ENCODE results near the gene MEG3. TPM values are rescaled to one million over a fixed set of nuclear protein-coding genes. Genes with fewer than 3 reads are reported as not detected.

Gene MEG3
- total RNA-seq, 4 donors from 2014 or later, result 8.2 to 18.2 (median 10.0) TPM

DNA sequence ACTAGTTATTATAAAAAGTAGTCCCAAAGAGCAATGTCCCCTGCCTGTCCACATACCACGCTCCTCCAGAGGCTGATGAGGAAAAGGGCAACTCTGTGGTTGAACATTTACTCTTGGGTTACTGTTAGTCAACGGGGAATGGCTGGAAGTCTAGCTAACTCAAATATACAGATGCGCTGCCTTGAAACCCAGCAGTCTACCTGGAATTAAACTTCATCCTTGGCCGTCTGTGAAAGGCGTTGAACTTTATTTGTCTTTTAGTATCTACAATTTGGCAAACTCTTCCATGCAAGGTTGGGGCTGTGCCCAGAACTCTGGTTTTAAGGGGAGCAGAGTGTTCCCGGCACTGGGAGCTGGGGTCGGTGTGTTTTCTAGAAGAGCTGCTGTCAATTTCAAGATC, 3.9 kb upstream of the MEG3 start:
- 69 to 78% methylated on average over 7 of the region's 7 CpGs for WGBS, 2 donors
- TF ChIP-seq CTCF (IDR thresholded peaks at IDR 0.05) (no peak), POLR2A (IDR thresholded peaks at IDR 0.05) (no peak)
- intact Hi-C loops (cut with DNase I; ENCODE audit: low total_unique reads), result no loop called here
- DNase-seq (ENCODE audit: low spot score in 2 of 2), result no peak
- H3K4me3 ChIP-seq (ENCODE audit: low read depth, poor library complexity, severe bottlenecking), result no peak overlapping the region

DNA sequence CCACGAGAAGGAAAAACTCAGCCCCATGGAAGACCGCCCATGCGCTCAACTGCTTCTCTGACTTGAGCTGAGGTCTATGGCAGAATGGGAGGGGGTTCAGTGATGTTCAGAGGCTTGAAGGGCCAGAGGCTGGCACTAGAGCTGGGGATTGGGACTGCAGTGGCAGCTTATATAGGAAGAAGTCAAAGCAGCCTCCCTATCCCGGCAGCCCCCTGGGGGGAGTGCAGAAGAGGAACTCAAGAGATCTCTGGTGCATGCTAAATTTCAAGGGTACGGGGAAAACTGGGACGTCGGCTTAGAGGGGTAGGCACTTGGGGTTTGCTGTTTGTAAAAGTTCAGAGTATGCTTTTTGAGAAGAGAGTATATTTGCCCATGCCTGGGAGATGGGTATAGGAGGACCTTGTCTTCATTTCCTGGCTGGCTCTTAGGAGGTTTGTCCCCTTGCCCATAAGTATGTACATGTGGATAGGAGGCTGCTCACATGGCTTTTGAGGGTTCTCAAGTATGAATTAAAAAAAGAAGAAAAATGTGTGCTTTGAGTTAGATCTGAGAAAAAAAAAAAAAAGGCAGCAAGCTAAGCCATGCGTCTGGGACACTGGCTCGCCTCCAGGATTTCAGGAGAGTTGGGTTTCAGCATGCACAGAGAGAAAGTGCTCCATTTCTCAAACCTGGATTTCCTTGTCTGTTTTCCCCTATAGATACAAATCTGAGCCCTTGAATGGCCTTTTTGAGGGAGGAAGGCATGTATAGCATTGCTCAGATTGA, 3.2 kb upstream of the MEG3 start:
- intact Hi-C loops (cut with DNase I; ENCODE audit: low total_unique reads), result no loop called here
- no peak for DNase-seq (ENCODE audit: low spot score in 2 of 2)
- H3K4me3 ChIP-seq (ENCODE audit: low read depth, poor library complexity, severe bottlenecking), result no peak overlapping the region
- no peak for TF ChIP-seq POLR2A (IDR thresholded peaks at IDR 0.05)
- TF ChIP-seq CTCF (IDR thresholded peaks at IDR 0.05), result no peak
- WGBS, 2 donors, result 56 to 70% methylated on average over 9 of the region's 9 CpGs

DNA sequence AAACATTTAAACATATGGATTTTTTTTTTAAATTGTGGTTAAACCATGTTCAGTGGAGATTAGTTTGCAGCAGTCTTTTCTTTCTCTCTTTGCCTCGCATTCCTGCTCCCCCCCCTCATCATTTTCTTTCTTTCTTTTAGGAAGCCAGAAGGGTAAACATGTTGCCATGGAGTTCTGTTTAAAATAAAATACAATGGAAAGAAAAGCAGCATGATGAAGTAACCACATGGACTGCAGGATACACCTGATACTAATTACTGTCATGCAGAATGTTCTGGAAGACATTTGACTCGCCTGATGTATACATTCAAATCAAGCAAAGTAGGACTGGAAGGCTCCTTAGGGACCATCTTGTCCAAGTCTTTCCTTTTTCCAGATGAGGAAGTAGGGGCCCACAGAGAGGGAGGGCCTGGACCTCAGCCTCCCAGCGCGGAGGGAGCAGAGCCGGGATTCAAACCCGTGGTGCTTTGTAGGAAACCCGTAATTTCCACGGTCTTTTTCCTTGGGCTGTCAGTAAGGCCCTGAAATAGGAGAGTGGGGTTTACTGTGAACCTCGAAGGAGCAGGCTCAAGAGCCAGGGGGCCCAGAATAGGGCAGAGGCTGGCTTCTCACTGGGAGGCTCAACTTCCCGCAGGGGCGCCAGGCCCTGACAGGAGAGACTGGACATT, 2.4 kb upstream of the MEG3 start:
- 72 to 79% methylated on average over 11 of the region's 11 CpGs for WGBS, 2 donors
- no peak for TF ChIP-seq CTCF (IDR thresholded peaks at IDR 0.05)
- TF ChIP-seq POLR2A (IDR thresholded peaks at IDR 0.05), result no peak
- H3K4me3 ChIP-seq (ENCODE audit: low read depth, poor library complexity, severe bottlenecking), result no peak overlapping the region
- intact Hi-C loops (cut with DNase I; ENCODE audit: low total_unique reads), result no loop called here
- DNase-seq (ENCODE audit: low spot score in 2 of 2), result no peak

GRCh38 chr14:100824091-100824551, 1.8 kb upstream of the MEG3 start:
- intact Hi-C loops (cut with DNase I; ENCODE audit: low total_unique reads), result no loop called here
- WGBS, 2 donors, result 74 to 82% methylated on average over 11 to 30 of the region's 32 CpGs
- H3K4me3 ChIP-seq (ENCODE audit: low read depth, poor library complexity, severe bottlenecking), result no peak overlapping the region
- no peak for TF ChIP-seq CTCF (IDR thresholded peaks at IDR 0.05)
- DNase-seq (ENCODE audit: low spot score in 2 of 2), result no peak

GRCh38 chr14:100824901-100825712, 811 bp upstream of the MEG3 start:
- no peak for DNase-seq (ENCODE audit: low spot score in 2 of 2)
- 74 to 78% methylated on average over 36 of the region's 36 CpGs for WGBS, 2 donors
- intact Hi-C loops (cut with DNase I; ENCODE audit: low total_unique reads), result no loop called here
- no peak for TF ChIP-seq CTCF (IDR thresholded peaks at IDR 0.05)
- TF ChIP-seq POLR2A (IDR thresholded peaks at IDR 0.05), result no peak
- H3K4me3 ChIP-seq (ENCODE audit: low read depth, poor library complexity, severe bottlenecking), result no peak overlapping the region

Data from lower leg skin (tissue), 4 donors.